Occipital lobe (tissue), 2 donors: ENCODE data around the gene OR52A1. TPM values are rescaled to one million over a fixed set of nuclear protein-coding genes. Genes with fewer than 3 reads are reported as not detected.

Experiments
- DNase-seq: peaks from one replicate; lab custom pipeline; 2025; lab: John Stamatoyannopoulos, UW
- total RNA-seq: library from RNA; depleted of rRNA; stranded (reverse); fragments of >200 nt; gene quantifications from one replicate; pipeline ENCODE4 v1.2.3, GENCODE V29; 2014

The OR52A1 gene
- total RNA-seq, 1 donor from 2014 or later: not detected

DNA sequence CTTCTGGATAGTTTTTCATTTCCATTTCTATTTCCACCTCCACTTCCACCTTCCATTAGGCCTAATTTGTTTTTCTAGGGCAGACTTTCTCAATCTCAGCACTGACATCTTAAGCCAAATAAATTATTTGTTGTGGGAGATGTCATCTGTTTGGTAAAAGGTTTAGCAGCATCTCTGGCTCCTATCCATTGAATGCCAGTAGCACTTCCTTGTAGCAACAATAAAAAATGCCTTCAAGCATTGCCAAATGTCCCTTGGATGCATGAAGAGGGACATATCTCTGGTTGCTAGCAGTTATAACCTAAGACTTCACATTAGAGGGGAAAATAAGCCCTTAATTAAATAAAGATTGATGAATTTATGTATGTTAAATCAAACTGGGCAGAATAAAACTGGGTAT, 18.3 kb downstream of the OR52A1 start:
- no peak for DNase-seq

- no peak for DNase-seq
Observed at GRCh38 chr11:5131584-5132335, 22.8 kb downstream of the OR52A1 start.

GRCh38 chr11:5129457-5129877, 25.1 kb downstream of the OR52A1 start:
- DNase-seq: no peak

DNA sequence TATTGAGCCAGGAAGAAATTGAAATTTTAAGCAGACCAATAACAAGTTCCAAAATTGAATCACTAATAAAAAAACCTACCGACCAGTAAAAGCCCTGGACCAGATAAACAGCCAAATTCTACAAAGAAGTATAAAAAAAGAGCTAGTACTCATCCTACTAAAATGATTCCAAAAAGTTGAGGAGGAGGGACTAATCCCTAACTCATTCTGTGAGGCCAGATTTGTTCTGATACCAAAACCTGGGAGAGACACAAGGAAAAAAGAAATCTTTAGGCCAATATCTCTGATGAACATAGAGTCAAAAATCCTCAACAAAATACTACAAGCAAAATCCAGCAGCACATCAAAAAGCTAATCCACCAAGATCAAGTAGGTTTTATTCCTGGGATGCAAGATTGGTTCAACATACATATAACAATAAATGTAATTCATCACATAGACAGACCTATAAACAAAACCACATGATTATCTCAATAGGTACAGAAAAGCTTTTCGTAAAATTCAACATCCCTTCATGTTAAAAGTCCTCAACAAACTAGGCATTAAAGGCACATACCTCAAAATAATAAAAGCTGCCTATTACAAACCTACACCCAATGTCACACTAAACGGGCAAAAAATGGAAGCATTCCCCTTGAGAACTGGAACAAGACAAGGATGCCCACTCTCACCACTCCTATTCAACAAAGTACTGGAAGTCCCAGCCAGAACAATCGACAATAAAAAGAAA, 29.5 kb downstream of the OR52A1 start:
- DNase-seq: no peak

DNA sequence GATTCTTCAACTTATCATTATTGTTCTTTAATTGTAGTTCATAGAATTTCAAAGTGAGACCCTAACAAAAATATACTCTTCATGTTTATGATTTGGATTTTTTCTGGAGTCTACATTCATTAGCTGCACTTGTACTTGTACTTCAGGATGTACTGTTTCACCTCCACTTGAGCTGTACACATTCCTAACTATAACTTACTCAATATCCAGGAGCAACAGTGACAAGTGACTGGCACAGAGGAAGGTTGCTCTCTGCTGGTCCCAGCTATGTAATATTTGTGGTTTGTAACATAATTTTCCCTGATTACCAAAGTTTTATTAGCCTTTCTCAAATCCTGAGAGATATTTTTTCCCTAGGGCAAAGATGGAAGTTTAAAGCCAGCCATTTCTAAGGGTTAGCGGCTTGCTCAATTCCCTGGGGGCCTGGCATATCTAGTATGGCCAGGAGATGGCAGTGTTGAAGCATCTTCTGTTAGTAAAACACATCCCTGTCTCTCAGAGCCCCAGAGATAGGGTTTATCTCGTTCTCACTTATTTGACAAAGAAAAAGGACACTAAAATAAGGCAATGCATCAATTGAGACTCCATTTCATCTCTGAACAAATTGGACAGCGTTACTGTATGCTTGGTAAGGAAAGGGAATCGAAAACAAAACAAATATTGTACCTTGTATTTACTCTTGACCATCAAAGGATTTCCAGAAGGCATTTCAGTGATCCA, 30.6 kb downstream of the OR52A1 start:
- peak; percentile 20 for DNase-seq

- DNase-seq: no peak
Observed at GRCh38 chr11:5118893-5119292, 35.7 kb downstream of the OR52A1 start.

- no peak for DNase-seq
Observed at GRCh38 chr11:5117588-5117987, 37.0 kb downstream of the OR52A1 start.

GRCh38 chr11:5115339-5115738, 39.2 kb downstream of the OR52A1 start:
- DNase-seq: no peak

DNA sequence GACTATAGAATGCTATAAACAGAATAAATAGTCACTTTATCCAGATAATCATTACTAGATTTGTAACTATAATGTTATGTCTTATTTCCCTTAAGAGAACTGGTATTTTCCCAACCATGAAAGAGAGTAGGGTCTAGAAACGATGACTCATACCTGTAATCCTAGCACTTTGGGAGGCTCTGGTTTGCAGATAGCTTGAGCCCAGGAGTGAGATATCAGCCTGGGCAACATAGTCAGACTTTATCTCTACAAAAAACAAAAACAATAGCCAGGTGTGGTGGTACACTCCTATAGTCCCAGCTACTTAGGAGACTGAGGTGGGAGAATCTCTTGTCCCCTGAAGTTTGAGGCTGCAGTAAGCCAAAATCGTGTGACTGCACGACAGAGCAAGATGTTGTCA, 47.3 kb downstream of the OR52A1 start:
- no peak for DNase-seq

DNA sequence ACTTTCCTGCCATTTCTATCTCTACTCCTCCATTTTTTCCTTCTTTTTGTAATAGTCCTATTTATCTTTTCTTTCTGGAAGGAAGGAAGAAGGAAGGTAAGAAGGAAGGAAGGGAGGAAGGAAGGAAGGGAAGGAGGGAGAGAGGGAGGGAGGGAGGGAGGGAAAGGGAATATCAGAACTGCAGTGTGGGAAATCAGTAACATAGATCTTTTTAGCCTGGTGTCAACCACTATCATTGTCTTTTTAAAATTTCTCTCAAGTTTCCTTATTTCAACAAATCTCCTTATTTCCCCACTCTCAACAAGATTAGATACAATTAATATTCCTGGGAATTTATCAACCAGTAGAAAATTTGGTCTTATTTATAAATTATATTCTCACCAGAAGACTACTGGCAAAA, 51.5 kb downstream of the OR52A1 start:
- DNase-seq: no peak

DNA sequence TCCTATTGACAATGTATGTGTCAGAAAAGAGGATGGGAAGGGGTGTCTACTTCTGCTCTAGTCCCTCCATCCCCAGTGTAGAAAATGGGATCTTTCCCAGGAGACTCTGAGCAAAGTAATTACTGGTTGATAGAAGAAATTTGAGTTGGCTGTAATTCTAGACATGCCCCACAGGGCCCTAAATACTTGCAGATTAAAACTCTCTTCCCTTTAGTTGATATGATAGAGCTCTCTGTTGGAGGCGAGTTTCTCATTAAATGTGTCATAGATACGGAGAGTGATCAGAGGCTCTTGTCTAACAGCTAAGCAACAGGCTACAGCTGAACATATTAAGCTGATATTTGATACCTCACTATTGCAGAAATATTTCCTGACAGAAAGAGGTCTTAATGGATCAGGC, 52.3 kb downstream of the OR52A1 start:
- DNase-seq: no peak

- no peak for DNase-seq
Observed at GRCh38 chr11:5096011-5096410, 58.5 kb downstream of the OR52A1 start.

Other genes with a start within 250 kb of the OR52A1 start
- not detected for gene OR51G2, start 235.4 kb downstream of the OR52A1 start, total RNA-seq
- gene OR51G1, start 230.4 kb downstream of the OR52A1 start, total RNA-seq: not detected
- not detected for gene OR51A4, start 207.2 kb downstream of the OR52A1 start, total RNA-seq
- not detected for gene OR51A2, start 199.0 kb downstream of the OR52A1 start, total RNA-seq
- gene OR51L1, start 159.9 kb downstream of the OR52A1 start, total RNA-seq: not detected
- not detected for gene OR52J3, start 108.2 kb downstream of the OR52A1 start, total RNA-seq
- gene OR52E2, start 95.1 kb downstream of the OR52A1 start, total RNA-seq: not detected
- not detected for gene OR52E1, start 85.2 kb downstream of the OR52A1 start, total RNA-seq
- not detected for gene OR52A5, start 16.4 kb downstream of the OR52A1 start, total RNA-seq
- not detected for gene OR51V1, start 45.9 kb upstream of the OR52A1 start, total RNA-seq
- 441 TPM for gene HBB, start 72.3 kb upstream of the OR52A1 start, total RNA-seq
- not detected for gene HBD, start 79.7 kb upstream of the OR52A1 start, total RNA-seq
- gene HBG1, start 95.1 kb upstream of the OR52A1 start, total RNA-seq: 28.5 TPM
- 1,921 TPM for gene HBG2, start 100.0 kb upstream of the OR52A1 start, total RNA-seq
- gene HBE1, start 115.2 kb upstream of the OR52A1 start, total RNA-seq: 3.6 TPM
- 0.31 TPM for gene OR51B4, start 147.2 kb upstream of the OR52A1 start, total RNA-seq
- gene OR51B2, start 169.5 kb upstream of the OR52A1 start, total RNA-seq: 0.78 TPM
- gene OR51B5, start 188.8 kb upstream of the OR52A1 start, total RNA-seq: 0.47 TPM
- gene OR51B6, start 196.8 kb upstream of the OR52A1 start, total RNA-seq: not detected
- gene OR51M1, start 229.1 kb upstream of the OR52A1 start, total RNA-seq: not detected